SU-DHL-6 (cell line): ENCODE results near the gene FANCI.

Experiments used
- H2AFZ ChIP-seq: fragments of 200-600 bp; sonication (generic); 2 replicates; pipeline ENCODE4 v1.6.1; 2014; ENCODE audit warnings: low read depth, mild to moderate bottlenecking, moderate library complexity, mixed read lengths, antibody characterized with exemption, low read length; ENCODE audit not compliant: severe bottlenecking
- H3F3A ChIP-seq: fragments of 200-600 bp; shearing (Covaris generic); 2 replicates; pipeline ENCODE4 v1.6.0; 2016; ENCODE audit warnings: antibody characterized with exemption, mild to moderate bottlenecking; ENCODE audit not compliant: insufficient read depth
- H3K27ac ChIP-seq: fragments of 200-600 bp; sonication (generic); 2 replicates; pipeline ENCODE4 v1.5.1; 2016; ENCODE audit warnings: low read depth, mild to moderate bottlenecking, low read length, moderate library complexity, mixed read lengths
- H3K27me3 ChIP-seq: fragments of 200-600 bp; sonication (generic), shearing (Covaris generic); 2 replicates; pipeline ENCODE4 v1.6.0; 2014; ENCODE audit warnings: mild to moderate bottlenecking, low read length
- H3K36me3 ChIP-seq: fragments of 200-600 bp; sonication (generic); 2 replicates; pipeline ENCODE4 v1.6.1; 2014; ENCODE audit warnings: mild to moderate bottlenecking, low read length, mixed read lengths
- H3K4me2 ChIP-seq: fragments of 300-600, 200-600 bp; shearing (Covaris generic), sonication (generic); 2 replicates; pipeline ENCODE4 v1.6.0; 2014; ENCODE audit warnings: low read length, low read depth, mild to moderate bottlenecking; ENCODE audit not compliant: poor library complexity, severe bottlenecking
- H3K4me3 ChIP-seq: fragments of 200-600 bp; sonication (generic); 2 replicates; pipeline ENCODE4 v1.5.1; 2014; ENCODE audit warnings: antibody characterized with exemption, low read length, mild to moderate bottlenecking, mixed read lengths; ENCODE audit not compliant: insufficient read depth, poor library complexity, severe bottlenecking
- H3K79me2 ChIP-seq: fragments of 200-600 bp; sonication (generic); 2 replicates; pipeline ENCODE4 v1.6.1; 2014; ENCODE audit warnings: mild to moderate bottlenecking, low read length, moderate library complexity; ENCODE audit not compliant: insufficient read depth
- H3K9ac ChIP-seq: fragments of 200-600 bp; sonication (generic); 2 replicates; pipeline ENCODE4 v1.7.0; 2014; ENCODE audit warnings: mild to moderate bottlenecking, low read length
- H3K9me2 ChIP-seq: fragments of 200-600 bp; sonication (generic); replicated peaks from 2 replicates; pipeline ENCODE4 v1.6.1; 2014; ENCODE audit warnings: low read length; ENCODE audit not compliant: insufficient read depth
- H3K9me3 ChIP-seq: fragments of 200-600 bp; sonication (generic); 2 replicates; pipeline ENCODE4 v1.6.1; 2014; ENCODE audit warnings: low read length, mixed read lengths; ENCODE audit not compliant: insufficient read depth
- H4K20me1 ChIP-seq: fragments of 200-600 bp; sonication (generic); 2 replicates; pipeline ENCODE4 v1.6.1; 2014; ENCODE audit warnings: low read depth, mild to moderate bottlenecking, antibody characterized with exemption, low read length, moderate library complexity, mixed read lengths
- EZH2phosphoT487 ChIP-seq: fragments of 200-600 bp; sonication (generic), shearing (Covaris generic); conservative IDR thresholded peaks from 2 replicates; pipeline ENCODE4 v1.6.1; 2018; ENCODE audit warnings: mild to moderate bottlenecking, antibody characterized with exemption, low read length, moderate library complexity, mixed read lengths
- TF ChIP-seq, protein P1 (sequence below): fragments of 200-600 bp; sonication (generic); IDR thresholded peaks from one replicate; pipeline ENCODE4 v1.5.1; 2017; ENCODE audit warnings: antibody characterized with exemption, mild to moderate bottlenecking, low read length, moderate library complexity; ENCODE audit not compliant: insufficient read depth, poor library complexity, severe bottlenecking

Gene FANCI

DNA sequence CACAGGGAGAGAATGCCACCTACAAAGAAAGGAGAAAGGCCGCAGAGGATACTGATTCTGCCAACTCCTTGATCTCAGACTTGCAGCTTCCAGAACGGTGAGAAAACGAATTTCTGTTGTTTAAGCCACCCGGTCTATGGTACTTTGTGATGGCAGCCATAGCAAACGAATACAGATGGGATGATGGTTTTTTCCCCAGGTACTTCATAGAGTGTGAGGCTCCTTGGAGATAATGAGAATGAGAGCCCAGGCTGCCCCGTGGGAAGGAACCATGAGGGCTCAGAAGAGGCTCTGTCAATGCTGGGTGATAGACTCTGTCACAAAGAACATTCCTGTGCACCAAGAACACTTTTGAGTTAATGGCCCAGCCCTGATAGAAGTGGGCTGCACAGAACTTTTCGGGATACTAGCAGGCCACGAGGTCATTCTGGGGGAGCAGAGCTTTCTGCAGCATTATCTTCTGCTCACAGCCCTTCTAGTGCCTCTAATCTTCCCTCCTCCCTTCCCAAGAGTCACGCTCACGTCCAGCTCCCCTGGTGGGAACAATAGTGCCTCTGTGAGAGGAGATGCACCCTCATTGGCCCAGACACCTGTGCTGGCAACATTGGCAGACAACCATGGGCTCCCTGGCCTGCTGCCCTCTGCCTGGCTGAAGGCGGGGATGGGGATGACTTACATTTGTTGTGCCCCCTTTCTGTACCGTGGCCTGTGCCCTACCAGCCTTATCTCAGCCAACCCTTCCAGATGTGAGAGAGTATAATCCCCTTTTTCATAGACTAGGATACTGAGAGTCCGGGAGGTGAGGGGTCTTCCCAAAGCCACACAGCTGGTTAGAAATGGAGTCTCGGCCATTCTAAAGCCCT is 17.2 kb upstream of the FANCI start:
- no peaks in the 10 kb centered on the region for H3F3A ChIP-seq
- no peaks in the 10 kb centered on the region for H3K9me2 ChIP-seq
- no peaks in the 10 kb centered on the region for H4K20me1 ChIP-seq
- no peak overlapping the region for H3K27ac ChIP-seq
- H3K4me2 ChIP-seq, result no peak overlapping the region
- no peak overlapping the region for H3K9ac ChIP-seq
- no peaks in the 10 kb centered on the region for H3K36me3 ChIP-seq
- no peak overlapping the region for H3K4me3 ChIP-seq
- no peaks in the 10 kb centered on the region for H3K9me3 ChIP-seq
- H2AFZ ChIP-seq, result no peak overlapping the region
- TF ChIP-seq, protein P1, sequence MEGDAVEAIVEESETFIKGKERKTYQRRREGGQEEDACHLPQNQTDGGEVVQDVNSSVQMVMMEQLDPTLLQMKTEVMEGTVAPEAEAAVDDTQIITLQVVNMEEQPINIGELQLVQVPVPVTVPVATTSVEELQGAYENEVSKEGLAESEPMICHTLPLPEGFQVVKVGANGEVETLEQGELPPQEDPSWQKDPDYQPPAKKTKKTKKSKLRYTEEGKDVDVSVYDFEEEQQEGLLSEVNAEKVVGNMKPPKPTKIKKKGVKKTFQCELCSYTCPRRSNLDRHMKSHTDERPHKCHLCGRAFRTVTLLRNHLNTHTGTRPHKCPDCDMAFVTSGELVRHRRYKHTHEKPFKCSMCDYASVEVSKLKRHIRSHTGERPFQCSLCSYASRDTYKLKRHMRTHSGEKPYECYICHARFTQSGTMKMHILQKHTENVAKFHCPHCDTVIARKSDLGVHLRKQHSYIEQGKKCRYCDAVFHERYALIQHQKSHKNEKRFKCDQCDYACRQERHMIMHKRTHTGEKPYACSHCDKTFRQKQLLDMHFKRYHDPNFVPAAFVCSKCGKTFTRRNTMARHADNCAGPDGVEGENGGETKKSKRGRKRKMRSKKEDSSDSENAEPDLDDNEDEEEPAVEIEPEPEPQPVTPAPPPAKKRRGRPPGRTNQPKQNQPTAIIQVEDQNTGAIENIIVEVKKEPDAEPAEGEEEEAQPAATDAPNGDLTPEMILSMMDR, result no peak
- no peak for TF ChIP-seq EZH2phosphoT487
- no peaks in the 10 kb centered on the region for H3K27me3 ChIP-seq
- no peaks in the 10 kb centered on the region for H3K79me2 ChIP-seq

DNA sequence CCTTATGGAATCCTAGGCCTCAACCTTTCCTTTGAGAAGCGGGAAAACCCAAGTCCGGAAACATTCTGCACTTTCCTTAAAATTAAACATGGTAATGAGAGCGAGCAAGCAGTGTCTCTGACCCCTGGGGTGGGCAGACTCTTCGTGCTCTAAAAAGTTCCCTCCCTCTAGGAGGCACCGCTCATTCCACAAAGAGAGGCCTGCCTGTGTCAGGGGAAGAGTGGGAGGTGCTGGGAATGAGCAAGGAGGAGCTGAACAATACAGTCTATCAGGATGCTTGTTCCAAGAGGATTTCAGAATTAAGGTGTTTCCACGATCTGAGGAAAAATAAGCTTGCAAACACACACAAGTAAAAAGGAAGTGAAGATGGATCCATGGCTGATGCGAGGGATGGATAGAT is 16.4 kb upstream of the FANCI start:
- no peak overlapping the region for H3K27ac ChIP-seq
- H3K4me2 ChIP-seq, result no peak overlapping the region
- H3K9me3 ChIP-seq, result no peaks in the 10 kb centered on the region
- H3K9me2 ChIP-seq, result no peaks in the 10 kb centered on the region
- no peaks in the 10 kb centered on the region for H3K79me2 ChIP-seq
- no peak overlapping the region for H3K9ac ChIP-seq
- H4K20me1 ChIP-seq, result no peaks in the 10 kb centered on the region
- H3K36me3 ChIP-seq, result no peaks in the 10 kb centered on the region
- no peaks in the 10 kb centered on the region for H3F3A ChIP-seq
- no peak overlapping the region for H3K4me3 ChIP-seq
- no peak overlapping the region for H2AFZ ChIP-seq
- no peaks in the 10 kb centered on the region for H3K27me3 ChIP-seq
- TF ChIP-seq, protein P1, result no peak
- TF ChIP-seq EZH2phosphoT487, result no peak

DNA sequence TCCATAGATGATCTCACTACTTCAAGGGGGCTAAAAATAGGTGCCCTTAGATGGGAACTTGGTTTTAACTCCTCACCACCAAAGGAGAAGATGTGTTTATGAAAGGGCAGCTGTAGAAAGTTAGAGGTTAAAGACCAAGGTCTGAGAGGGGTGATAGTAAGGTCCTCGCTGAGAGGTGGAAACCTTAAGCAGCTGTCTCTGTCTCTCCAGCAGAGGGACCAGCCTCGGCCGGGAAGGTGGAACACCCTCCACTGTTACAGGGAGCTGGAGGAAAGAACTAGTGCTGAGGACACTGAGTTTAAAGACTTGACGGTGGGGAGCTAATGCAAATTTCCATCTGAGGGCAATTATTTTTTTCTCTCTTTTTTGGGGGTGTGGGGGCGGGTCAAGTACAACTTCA is 13.5 kb upstream of the FANCI start:
- Histone ChIP-seq H4K20me1 (no peaks in the 10 kb centered on the region), H3K27me3 (no peaks in the 10 kb centered on the region), H3K9ac (no peak overlapping the region), H3K9me3 (no peaks in the 10 kb centered on the region), H3K36me3 (no peaks in the 10 kb centered on the region), H3K4me2 (no peak overlapping the region), H3F3A (no peaks in the 10 kb centered on the region), H3K27ac (no peak overlapping the region), H2AFZ (no peak overlapping the region), H3K9me2 (no peaks in the 10 kb centered on the region), H3K79me2 (no peaks in the 10 kb centered on the region), H3K4me3 (no peak overlapping the region)
- TF ChIP-seq, protein P1, result no peak
- no peak for TF ChIP-seq EZH2phosphoT487
